Activated CD8-positive, alpha-beta memory T cell treated with anti-CD3 and anti-CD28 coated beads for 36 hours (primary cell): ENCODE measurements around the gene IP6K3. TPM values are rescaled to one million over a fixed set of nuclear protein-coding genes. Genes with fewer than 3 reads are reported as not detected.

Experiments used
- CTCF ChIA-PET: fragments of 350-600 bp; sonication (Branson Sonifier 250); formaldehyde crosslinking; loops from one replicate; lab custom pipeline; 2021; ENCODE audit warnings: antibody characterized with exemption; lab: Charles Lee
- POLR2A ChIA-PET: fragments of 350-600 bp; sonication (Branson Sonifier 250); formaldehyde crosslinking; loops from one replicate; lab custom pipeline; 2021; ENCODE audit warnings: antibody characterized with exemption; lab: Charles Lee
- total RNA-seq, 2 experiments: library from RNA; stranded (reverse); gene quantifications; one replicate each; pipeline ENCODE4 v1.2.3, GENCODE V29; 2021

IP6K3 gene
- not detected for total RNA-seq

DNA sequence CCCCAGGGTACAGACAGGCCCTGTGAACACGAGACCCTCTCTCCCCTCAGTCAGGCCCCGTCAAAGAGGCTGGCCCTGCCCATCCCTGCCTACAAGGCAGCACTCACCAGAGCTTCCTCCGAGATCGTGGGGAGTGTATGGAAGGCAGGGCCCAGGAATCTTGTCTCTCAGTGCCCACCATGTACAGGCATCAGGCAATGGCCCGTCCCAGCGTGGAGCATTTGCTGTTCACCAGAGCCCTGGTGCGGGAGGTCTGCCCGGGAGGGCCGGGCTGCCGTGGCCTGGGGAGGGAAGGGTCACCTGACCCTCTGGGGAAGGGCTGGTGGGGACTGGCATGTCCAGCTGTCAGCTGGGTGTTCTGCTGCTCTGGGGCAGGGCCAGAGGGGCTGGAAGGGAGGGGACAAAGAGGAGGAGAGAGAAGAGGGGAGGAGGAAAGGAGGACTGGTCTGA lies at the start of gene IP6K3:
Gene IP6K3 (minus strand): TSS at position 255 of the 450 bp plus-strand sequence. CDS start 11,429 bp downstream, outside the sequence.
- ChIA-PET CTCF (interaction anchor here (0.5 to 1.0 kb wide), 2 partner anchors 18 to 281 kb away, joined by 3 read pairs; no protein-coding TSS in a partner anchor), POLR2A (no interaction called here)

GRCh38 chr6:33794910-33795623 lies 48.4 kb upstream of the IP6K3 start:
- ChIA-PET POLR2A (no interaction called here), CTCF (interaction anchor here (1.8 to 1.9 kb wide), 2 partner anchors 27 to 232 kb away, joined by 4 to 6 read pairs; no protein-coding TSS in a partner anchor)

DNA sequence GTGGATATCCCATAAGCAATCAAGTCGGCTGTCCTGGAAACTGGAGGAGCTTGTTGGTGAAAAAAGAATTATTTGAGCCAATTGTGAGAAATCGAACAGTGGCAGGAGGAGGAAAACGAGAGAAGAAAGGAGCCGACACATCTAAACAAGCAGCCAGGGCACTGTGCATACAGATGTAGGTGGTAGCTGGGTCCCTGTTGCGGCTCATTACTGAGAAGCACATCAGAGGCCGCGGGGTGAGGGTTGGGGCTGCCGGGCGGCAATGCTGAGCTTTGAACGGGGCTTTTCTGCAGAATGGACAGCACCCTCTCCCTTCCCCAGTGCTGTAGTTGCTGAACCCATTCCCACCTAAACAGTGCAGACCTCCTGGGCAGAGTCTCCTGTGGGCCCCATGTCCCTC lies 46.3 kb upstream of the IP6K3 start:
- ChIA-PET POLR2A (interaction anchor here (0.6 kb wide), 1 partner anchor 14 kb away, joined by 3 read pairs; no protein-coding TSS in a partner anchor), CTCF (no interaction called here)

DNA sequence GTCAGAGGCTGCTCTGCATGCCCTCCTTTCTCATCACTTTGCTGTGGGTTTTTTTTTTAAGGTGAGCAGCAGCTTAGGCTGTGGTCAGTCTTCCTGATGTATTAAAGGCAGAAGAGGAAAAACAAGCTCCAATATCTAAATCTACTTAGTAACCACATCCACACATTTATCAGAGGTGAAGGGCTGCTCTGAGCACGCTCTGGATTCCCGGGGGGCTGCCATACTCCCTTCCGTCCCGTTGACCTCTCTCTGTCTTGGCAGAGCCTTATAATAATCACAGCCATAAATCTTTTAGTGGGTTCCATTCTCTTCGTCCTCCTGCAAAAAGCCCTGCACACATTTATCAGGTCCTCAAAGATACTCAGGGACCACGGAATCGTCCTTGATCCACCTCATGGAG lies 44.9 kb upstream of the IP6K3 start:
- ChIA-PET CTCF (no interaction called here), POLR2A (no interaction called here)

DNA sequence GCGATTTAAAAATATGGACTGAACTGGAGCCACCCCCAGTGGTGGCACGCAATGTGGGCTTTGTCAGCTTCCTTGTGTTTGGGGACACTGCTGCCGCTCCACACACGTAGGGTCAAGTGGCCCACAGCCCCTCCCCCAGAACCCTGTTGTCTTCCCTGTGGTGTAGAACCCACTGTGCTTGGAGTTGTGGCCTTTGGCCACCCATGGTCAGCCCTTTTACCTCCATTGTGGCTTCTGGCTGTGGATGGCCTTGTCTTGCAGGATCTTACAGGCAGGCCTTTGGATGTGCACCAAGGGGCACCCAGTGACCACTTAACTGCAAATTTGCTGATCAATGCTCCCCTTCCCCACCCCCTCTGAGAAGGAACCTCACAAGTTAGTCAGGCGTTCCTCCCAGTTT lies 44.2 kb upstream of the IP6K3 start:
- POLR2A ChIA-PET, result no interaction called here
- CTCF ChIA-PET, result no interaction called here

GRCh38 chr6:33790379-33790778 lies 43.7 kb upstream of the IP6K3 start:
- ChIA-PET POLR2A (no interaction called here), CTCF (no interaction called here)

DNA sequence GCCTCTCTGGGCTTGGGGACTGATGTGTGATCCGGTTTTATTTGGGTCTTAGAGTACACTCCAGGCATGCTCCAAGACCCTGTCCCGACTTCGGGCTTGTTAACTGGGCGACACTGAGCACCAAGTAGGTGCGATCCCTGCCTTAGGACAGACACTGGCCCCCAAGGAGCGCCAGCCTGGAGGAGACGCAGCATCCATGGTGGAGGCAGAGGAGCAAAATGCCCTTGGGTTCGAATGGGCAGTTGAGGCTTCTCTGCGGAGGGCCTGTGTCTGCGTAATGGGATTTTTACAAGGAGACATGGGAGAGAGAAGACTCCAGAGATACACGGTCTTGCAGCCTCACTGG lies 42.8 kb upstream of the IP6K3 start:
- CTCF ChIA-PET, result interaction anchor here (0.6 to 0.9 kb wide), 2 partner anchors 12 to 78 kb away, joined by 3 read pairs; partner anchors contain the start of gene UQCC2
- POLR2A ChIA-PET, result no interaction called here

- ChIA-PET POLR2A (interaction anchor here (0.6 kb wide), 1 partner anchor 213 kb away, joined by 4 read pairs; no protein-coding TSS in a partner anchor), CTCF (interaction anchor here (0.6 to 0.9 kb wide), 2 partner anchors 12 to 77 kb away, joined by 3 read pairs; partner anchors contain the start of gene UQCC2)
Measured at GRCh38 chr6:33788694-33789549, 42.2 kb upstream of the IP6K3 start, which contains the start of gene LEMD2. Gene LEMD2, minus strand, starts transcription at chr6:33789130. Its CDS starts 14 bp downstream, at chr6:33789116.

DNA sequence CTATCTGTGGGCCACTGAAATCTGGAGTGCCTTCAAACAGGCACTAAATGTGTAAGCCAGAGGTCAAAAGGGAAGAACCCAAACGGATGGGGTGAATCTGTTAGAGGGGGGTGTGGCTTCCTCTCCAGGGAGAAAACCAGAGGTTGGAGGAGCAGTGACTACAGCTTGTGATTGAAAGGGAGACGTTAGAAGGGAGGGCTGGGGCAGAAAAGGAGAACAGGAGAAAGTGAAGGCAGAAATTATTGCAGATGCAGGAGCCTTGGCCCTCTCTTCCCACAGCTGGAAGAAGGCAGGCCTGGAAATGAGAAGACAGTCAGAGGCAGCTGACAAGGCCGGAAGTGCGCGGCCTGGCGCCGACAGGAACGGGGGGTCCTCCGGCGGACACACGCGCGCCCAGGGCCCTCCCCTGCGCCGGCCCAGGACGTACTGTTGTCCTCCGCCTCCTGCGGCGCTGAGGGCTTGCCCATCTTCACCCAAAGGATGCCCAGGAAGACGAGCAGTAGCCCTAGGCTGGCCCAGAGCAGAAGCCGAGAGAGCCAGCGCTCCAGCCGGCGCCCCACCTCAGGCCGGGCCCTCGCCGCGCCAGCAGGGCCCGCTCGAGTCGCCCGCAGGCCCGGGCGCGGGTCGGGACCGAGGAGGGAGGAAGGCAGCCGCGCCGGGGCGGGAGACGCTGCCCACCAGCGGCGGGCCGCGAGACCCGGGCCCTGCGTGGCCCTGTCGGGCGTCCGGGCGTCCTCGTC lies 41.4 kb upstream of the IP6K3 start:
- ChIA-PET CTCF (interaction anchor here (4.2 kb wide), 1 partner anchor 17 kb away, joined by 15 read pairs; no protein-coding TSS in a partner anchor), POLR2A (no interaction called here)

DNA sequence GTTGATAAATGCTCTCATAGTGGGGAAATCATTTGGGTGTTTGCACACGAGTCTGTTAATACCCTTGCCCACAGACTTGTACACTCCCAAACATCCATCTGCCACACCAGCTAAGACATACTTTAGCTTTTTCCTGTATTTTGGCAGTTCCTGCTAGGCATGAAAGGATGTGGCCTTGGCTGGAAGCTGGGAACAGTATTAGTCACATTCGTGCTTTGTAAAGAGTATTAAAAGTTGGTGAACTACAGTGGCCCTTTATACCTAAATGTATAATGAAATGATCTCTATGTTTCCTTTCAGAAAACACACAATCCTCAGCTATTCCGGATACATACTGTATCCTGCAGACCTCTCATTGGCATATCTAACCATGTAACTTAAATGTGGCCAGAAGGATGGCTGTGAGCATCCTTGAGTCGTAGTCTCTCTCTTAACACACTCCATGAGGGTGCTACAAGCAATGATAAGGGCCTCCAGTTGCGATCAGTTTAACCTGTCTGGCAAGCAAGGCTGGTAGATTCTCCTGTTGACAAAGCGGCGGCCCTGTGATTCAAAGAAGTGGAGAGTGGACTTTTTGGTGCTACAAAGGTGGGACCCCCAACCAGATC lies 40.7 kb upstream of the IP6K3 start:
- ChIA-PET POLR2A (no interaction called here), CTCF (interaction anchor here (4.2 kb wide), 1 partner anchor 16 kb away, joined by 15 read pairs; no protein-coding TSS in a partner anchor)

- POLR2A ChIA-PET, result no interaction called here
- CTCF ChIA-PET, result interaction anchor here (4.2 kb wide), 1 partner anchor 15 kb away, joined by 15 read pairs; no protein-coding TSS in a partner anchor
Measured at GRCh38 chr6:33786736-33787135, 40.0 kb upstream of the IP6K3 start.

DNA sequence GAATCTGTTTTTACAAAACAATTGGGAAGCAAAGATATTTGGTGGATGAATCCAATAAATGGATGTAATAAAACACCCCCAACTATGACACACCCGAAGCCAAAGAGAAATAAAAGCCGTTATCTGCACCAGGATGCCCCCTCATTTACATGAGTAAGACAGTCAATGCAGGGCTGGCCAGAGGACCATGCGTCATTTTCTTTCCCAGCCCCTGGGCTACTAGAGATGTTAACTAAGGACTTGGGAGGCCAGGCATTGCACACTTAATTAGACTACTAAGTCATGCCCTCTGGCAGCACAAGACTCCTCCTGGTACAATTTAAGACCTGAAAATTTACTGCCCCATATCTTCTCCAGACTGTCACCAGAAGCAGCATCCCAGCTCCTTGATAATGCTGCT lies 39.1 kb upstream of the IP6K3 start:
- CTCF ChIA-PET, result interaction anchor here (4.2 kb wide), 1 partner anchor 14 kb away, joined by 15 read pairs; no protein-coding TSS in a partner anchor
- POLR2A ChIA-PET, result no interaction called here

DNA sequence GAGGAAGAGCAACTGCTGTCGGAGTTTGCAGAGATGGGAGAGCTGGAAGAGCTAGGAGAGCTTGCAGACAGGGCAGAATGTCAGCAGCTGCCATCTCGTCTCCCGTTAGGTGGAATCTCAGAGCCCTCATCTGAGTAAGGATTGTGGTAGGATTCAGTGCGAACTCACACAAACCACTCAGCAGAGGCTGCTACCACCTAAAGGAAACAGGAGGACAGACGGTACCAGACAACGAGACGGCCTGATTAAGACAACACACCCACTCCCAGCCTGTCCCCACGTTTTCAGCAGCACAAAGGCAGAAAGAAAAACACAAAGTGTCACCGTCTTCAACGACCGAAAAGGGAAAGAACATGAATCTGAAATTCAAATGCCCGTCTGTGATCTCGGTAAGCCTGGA lies 38.1 kb upstream of the IP6K3 start:
- CTCF ChIA-PET, result interaction anchor here (1.1 to 4.2 kb wide), 2 partner anchors 13 to 243 kb away, joined by 3 to 15 read pairs; no protein-coding TSS in a partner anchor
- POLR2A ChIA-PET, result no interaction called here

GRCh38 chr6:33783781-33784520 lies 37.2 kb upstream of the IP6K3 start:
- POLR2A ChIA-PET, result no interaction called here
- CTCF ChIA-PET, result interaction anchor here (1.1 to 4.2 kb wide), 2 partner anchors 13 to 244 kb away, joined by 3 to 15 read pairs; no protein-coding TSS in a partner anchor

DNA sequence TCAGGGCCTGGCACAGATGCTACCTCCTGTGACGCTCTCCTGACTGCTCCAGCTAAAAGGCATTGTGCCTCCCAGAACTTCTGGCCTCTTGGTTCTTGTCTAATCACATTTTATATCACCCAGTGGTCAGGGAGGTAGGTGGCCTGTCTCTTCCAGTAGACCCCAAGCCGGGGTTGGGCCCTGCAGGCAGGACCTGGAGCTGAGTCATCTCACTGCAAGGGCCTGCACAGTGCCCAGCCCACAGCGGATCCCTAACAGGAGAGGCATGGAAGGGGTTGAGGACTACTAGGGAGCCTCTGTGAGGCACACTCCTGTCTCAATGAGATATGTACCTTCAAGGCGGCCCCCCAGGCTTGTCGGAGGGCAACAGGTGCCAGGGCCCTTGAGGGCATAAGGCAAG lies 35.9 kb upstream of the IP6K3 start:
- CTCF ChIA-PET, result interaction anchor here (0.6 kb wide), 1 partner anchor 11 kb away, joined by 3 read pairs; no protein-coding TSS in a partner anchor
- POLR2A ChIA-PET, result no interaction called here

GRCh38 chr6:33781131-33781975 lies 34.6 kb upstream of the IP6K3 start:
- ChIA-PET POLR2A (no interaction called here), CTCF (interaction anchor here (1.3 to 4.2 kb wide), 2 partner anchors 11 to 15 kb away, joined by 5 to 21 read pairs; no protein-coding TSS in a partner anchor)
